GM18868 (cell line): Measurements from ENCODE around the gene ZNF335.
"Not testable (repeated sequence)": the region's sequence is repeated elsewhere in the genome, so short reads cannot be mapped to it uniquely, and the experiment has no call there.

Experiments used
- ATAC-seq: cut with Tn5 transposase; IDR thresholded peaks from one replicate; pipeline ENCODE4 v1.9.1; 2021; ENCODE audit warnings: mild to moderate bottlenecking, moderate library complexity; ENCODE audit not compliant: unreplicated experiment

ZNF335 gene

DNA sequence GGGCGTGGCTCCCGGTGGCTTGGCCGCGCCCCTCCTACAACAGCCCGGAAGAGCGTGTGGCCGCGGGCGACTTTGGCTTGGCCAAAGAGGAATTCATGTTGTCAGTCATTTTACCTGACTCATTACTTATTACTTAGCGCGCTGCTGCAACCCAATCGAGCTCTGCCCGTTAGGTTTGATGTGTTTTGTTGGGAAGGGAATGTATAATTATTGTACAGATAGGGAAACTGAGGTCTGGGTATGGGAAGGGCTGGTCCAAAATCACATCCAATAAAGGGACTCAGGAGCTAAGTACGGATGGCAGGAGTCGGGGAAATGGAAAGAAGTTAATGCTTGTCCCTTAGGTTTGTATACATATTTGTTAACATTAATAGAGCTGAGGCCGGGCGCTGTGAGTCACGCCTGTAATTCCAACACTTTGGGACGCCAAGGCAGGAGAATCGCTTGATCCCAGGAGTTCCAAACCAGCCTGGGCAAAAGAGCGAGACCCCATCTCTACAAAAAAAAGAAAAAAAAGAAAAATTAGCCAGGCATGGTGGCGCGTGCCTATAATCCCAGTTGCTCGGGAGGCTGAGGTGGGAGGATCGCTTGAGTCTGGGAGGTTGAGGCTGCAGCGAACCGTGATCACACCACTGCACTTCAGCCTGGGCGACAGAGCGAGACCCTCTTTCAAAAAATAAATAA, 639 bp upstream of the ZNF335 start:
- no peak for ATAC-seq

DNA sequence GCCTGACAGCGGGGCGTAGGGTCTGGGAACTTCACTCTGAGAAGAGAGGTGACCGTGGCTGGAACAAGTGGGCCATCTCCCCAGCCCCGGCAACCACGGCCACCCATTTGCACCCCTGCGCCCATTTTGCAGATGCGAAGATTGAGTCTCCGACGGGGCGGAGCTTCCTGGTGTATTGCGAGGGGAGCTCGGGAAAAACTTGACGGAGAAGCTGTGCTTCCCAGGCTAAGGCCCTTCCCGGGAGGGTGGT, 653 bp downstream of the ZNF335 start:
- ATAC-seq, result peak; percentile 26

DNA sequence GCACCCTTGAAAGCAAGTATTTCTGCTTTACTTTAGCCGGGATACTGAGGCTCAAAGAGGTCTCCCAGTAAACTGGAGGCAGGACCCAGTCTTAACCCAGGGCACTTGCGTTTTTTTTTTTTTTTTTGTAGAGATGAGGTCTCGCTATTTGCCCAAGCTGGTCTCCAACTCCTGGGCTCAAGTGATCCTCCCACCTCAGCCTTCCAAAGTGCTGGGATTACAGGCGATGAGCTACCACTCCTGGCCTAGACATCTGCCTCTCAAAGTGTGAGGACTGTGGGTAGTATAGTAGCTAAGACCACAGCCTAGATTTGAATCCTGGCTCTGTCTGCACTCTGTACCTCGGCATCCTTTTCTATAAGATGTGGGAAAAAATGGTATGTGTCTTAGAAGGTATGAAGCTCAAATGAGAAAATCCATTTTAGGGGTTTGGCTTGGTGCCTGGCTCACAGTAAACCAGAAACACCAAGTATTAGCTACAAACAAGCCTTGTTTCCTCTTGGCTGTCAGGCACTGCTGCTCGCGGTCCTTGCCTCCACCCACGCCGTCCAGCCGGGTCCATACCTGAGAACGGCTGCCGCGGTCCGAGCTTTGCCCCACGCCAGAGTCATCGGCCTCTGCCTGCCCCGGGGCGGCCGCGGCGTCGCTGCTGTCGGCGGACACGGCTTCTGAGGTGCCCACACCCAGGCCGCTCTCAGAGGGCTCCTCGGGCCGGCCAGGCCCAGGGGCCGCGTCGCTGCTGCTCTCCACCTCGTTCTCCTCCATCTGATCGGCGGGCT, 1.2 kb downstream of the ZNF335 start:
- ATAC-seq, result no peak

DNA sequence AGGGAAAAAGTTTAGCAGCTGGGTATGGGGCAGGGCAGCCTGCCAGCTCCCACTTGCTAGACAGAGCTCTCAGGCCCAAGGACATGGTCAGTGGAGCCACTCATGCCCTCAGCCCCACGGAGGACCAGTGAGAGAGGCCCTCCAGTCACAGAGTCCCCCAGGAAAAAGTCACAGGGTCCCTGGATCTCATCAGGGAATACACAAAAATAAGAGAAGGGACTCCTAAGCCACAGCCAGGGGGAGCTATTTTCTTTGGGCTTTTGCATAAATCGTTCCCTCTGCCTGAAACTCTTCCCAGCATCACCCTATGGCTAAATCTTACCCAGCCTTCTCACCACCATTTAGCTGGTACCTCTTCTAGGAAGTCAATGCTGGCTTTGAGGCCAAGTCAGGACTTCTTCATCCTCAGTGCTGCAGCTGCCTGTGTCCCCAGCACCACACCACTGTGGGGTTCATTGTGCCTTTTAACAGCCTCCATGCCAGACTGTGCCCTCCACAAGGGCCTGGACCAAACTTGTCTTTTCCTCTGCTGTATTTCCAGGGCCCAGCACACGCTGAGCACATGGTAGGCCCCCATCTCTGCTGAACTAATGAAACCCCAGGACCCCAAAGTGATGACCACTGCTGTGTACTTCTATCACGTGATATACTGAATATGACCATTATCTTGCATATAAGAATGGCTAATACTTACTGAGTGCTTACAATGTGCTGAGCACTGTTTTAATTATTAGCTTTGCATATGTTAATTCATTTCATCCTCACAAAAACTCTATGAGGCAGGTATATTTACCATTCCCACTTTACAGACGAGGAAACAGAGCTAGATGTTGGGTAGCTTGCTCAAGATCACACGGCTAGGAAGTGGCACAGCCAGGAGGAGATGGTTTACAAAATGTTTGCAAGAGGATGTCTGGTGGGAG, 2.0 kb downstream of the ZNF335 start:
- ATAC-seq, result no peak

DNA sequence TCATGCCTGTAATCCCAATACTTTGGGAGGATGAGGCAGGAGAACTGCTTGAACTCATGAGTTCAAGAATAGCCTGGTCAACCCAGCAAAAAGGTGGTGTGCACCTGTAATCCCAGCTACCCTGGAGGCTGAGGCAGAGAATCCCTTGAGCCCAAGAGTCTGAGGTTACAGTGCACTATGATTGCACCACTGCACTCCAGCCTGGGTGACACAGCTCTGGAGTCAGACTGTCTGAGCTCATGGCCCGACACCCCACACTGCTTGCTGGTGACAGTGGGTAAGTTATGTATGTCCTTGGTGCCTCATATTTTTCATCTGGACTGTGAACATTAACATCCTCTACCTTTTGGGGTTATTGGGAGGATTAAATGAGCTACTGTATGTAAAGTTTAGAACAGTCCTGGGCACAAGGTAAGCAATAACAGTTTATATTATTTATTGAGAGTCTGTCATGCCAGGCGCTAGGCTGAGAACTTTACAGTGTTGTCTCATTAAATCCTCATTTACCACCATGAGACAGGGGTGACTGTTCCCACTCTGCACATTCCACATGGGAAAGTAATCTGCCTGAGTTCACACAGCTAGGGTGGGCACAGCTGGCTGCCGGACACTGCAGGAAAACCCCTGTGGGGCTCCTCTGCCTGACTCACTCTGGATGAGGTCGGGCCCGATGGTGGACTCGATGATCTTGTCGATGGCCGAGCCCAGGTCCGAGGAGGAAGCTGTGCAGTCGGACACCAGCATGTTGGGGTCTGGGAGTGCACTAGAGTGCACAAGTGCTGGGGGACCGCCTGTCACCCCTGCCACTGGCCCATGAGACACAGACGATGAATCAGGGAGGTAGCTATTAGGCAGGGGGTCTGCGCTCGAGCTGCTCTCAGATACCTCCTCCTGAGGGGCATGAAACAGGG, 2.9 kb downstream of the ZNF335 start:
- no peak for ATAC-seq

DNA sequence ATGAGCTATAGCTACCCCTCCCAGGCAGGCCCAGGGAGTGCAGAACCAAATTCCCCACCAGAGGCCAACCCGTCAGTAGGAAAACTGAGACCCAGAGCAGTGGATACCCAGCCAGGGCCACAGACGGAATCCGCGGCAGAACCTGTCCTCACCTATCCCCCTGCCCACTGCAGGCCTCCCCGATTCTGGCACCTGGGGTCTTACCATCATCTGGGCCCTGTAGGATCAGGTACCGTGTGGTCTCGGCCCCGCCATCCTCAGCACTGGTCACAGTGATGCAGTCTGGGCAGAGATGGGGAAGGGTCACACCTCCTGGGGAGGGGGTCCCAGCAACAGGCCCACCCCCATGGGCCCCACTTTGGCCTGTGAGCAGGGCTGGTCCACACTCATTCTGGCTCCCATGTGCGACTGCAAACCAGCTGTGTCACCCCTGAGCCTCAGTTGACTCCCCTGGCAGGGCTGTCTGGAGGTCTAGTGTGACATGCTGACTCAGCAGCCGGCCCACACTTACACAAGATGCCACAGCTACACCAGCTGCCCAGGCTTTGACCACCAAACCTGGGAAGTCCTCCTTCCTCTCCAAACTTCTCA, 3.8 kb downstream of the ZNF335 start:
- no peak for ATAC-seq

DNA sequence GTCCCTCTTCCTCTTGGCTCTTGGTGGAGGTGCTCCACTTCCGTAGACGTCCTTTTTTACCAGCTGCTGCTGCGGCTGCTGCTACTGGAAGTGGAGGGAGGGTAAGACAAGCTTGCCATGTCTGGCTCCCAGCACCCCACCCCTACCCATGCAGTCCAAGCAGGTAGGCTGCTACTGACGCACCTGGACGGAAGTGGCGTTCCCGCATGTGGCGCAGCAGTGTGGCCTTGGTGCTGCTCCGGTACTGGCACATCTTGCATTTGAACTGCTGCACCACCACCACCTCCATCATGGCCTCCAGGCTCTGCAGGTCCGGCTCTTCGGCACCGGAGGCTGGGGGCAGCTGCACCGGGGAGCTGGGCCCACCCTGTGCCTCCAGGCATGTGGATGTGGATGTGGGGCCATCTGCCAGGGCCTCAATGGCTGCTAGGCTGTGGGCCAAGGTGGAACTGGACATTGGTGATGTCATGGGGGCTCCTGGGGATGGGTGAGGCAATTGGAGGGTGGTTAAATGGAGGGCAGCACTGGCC, 4.4 kb downstream of the ZNF335 start:
- no peak for ATAC-seq

DNA sequence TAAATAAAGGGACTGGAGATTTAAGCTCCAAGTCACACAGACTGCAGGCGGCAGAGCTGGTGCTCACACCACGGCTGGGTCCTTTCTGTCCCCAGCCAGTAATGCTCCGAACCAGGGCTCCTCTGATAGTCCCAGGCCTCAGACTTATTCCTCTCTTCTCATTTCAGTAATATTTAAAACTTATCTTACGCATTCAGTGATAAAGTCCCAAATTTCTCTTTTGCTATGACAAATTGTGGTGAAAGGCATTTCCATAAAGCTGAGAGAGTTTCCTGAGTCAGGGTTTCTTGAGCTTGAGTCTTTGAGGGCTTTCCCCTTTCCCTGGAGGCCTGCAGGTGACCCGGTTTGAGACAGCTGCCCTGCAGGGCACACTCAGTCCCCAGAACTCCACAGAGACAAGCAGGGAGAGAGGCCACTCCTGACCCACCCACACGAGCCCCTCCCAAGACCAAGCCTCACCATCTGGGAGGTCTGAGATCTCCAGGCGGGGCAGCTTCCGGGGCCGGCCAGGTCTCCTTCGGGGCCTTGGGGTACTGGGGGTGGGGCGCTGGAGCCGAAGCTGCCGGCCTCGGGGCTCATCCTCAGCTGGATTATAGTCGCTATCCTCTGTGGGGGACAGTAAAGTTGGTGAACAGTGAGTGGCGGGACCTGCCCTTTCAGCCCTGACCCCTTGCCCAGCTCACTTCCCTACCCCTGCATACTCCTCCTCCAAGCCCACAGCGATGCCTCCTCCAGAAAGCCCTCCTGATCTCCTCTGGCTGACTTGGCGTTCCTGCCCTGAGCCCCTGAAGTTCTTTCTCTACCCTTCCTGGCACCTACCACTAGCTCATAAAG, 6.6 kb downstream of the ZNF335 start:
- no peak for ATAC-seq

DNA sequence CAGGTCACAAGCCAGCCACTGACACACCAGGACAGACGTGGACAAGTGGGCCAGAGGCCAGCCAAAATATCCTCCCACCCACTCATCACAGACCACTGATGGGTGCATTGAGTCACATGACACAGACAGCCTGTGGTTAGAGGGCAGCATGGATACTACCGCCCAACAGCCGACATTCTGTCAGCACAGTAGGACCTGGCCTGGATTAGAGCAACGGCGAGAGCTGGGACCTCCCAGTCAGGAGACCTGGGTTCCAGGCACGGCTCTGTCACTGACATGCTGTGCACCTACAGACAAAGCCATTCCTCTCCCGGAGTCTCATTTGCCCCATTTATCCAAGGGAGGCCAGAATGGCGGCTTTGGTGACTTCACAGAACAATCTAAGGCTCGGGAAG, 8.0 kb downstream of the ZNF335 start:
- no peak for ATAC-seq

DNA sequence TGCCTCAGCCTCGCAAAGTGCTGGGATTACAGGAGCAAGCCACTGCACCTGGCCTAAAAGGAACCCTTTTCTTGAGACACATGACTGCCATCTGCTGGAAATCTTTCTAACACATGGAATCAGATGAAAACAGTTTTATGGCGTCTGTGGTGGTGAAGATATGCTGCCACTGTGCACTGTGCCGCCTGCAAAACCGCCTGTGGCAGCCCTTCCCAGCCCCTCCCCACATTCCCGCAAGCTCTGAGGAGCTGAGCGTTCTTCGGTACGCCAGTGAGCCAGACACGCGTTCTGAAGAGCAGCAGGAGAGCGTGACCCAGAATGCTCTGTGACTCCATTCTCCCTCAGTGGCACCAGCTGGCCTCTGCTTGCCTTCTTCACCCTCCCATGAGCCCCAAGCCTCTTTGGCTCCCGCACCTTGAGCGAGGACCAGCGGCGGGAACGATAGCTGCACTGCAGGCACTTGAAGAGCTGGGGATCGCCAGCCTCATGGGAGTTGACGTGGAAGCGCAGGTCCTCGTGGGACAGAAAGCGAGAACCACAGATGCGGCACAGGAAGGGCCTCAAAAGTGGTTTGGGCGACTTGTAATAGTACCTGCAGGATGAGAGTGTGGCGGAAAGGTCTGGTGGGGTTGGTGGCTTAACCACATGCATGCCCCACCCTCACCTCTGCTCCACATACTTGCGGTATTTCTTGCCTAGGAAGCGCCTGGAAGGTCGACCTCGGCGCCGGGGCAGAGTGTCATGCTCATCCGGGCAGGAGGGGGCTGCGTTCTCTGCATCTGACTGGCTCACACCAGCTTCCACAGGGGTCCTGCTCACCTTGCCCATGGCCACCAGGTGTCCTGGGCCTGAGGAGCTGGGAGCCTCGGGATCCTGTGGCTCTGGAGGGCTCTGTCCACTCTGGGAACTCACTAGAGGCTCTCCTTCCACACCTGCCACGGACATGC, 8.7 kb downstream of the ZNF335 start:
- ATAC-seq, result no peak

DNA sequence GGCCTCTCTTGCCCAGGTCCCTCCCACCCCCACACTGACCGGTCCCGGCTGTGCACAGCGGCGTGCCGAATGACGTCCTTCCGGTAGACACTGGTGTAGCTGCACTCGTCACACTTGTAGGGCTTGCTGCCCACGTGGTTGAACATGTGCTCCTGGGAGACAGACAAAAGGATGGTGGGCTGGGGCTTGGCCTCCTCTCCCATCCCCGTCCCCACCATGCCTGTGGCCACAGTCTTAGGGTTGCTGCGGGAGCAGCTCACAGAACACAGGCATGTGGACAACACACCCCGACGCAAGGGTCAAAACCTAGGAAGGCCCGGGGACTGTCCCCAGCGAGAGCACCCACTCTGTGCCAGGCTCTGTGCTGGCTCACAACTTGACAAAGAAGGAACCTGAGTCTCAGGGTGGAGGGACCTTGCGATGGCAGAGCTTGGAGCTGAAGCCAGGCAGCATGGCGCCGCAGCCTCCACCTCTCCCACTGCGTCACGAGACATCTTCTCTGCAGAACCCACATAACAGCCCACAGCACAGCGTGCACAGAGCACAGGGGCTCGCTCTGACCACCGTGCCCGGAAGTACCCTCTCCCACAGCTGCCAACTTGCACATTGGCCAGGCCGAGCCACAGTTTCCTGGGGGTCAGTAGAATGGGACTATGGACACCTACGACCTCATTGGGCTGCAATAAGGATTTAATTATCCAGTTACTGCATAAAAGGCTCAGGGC, 9.8 kb downstream of the ZNF335 start:
- no peak for ATAC-seq

DNA sequence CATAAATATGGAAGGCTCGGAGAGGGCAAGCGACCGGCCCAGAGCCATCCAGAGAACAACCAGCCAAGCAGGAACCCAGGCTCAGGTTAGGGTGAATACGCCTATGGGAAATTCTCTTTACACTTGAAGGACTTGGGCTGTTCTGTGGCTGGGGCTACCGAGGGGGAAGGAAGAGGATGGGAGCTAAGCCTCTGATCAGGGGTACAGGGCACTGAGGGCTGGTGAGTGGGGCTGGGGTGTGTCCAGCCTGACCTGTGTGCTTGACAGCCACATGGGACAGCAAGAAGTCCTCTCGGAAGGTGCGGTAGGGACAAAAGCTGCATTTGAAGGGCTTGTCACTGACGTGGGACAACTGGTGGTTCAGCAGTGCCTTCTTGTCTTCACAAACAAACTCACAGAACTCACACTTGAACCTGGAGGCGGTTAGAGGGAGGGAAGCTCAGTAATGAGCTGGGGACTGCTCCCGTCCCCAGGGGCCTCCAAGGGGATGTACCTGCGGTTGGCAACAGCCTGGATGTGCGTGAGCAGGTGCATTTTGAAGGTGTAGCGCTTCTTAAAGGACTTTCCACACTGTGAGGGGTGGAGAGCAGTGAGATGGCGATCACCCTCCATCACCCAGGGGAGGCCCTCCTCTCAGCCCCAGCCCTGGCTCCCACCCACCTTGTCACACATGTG, 11.9 kb downstream of the ZNF335 start:
- no peak for ATAC-seq

DNA sequence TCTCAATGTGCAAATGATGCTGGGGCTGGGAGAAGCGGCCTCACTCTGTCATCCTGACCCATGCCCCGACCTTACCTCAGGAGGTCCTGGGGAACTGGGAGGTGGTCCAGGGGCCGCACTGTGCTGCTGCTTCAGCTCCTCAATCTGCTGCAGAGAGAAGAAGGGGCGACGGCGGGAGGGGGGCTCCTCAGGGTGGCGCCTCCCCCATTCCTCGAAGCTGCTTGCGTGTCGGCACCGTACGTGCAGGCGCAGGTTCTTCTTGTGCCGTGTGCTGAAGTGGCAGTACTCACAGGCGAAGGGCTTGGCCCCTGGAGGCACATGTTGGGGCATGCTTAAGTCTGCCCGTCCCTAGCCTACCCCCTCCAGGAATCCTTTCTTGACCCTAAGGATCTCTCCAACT, 12.9 kb downstream of the ZNF335 start:
- ATAC-seq, result no peak

DNA sequence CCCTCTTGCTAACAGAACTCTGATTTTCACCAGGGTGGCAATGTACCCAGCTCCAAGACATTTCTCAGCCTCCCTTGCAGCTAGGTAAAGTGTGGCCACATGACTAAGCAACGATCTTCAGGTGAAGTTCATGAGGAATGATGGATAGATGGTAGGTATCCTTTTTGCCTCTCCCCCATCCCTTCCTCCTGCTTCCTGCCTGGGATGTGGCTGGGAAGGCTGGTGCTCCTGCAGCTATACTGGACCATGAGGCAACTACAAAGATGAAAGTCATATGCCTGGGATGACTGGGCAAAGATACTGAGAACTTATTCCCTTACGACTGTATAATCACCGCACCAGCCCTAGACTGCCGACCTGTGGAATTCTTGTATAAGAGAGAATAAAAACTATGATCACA, 13.4 kb downstream of the ZNF335 start:
- ATAC-seq, result no peak

DNA sequence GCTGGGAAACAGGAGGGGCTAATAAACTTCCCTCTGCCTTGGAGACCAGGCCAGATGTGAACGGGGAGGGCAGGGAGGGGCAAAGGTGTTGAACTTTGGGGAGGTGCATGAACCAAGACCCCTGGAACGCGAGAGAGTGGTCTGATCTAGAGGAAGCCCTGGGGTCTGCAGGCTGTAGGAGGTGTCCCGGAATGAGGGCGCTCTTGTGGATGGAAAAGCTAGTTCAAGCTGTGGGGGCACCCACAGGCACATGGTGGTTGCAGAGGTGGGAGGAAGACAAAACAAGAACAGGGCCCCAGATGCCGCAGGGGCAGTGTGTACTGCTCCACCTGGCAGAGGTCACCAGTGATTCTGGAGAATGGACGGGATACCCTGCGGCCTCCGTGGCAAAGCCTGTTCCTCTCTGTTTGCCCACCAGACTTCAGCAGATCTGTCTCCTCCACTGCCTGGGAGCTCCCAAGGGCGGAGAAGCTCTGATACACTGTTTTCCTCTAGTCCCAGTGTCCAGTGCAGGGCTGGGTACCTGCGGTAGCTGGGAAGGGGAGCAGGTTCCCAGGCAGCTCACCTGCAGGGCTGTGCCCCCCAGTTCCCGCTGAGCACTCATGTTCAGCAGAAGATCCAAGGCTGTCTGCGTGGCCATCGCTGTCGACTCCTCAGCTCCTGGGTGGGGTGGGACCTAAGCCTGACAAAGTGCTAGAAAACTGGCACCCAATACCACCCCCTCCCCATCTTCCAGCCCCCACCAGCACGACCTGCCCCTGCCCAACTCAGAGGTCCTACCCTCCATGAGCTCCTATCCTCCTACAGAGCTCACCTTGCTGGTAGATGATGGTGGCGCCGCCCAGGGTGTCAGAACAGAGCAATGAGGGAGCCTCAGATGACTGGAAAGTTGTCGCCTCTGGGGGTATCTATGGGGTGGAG, 14.7 kb downstream of the ZNF335 start:
- no peak for ATAC-seq

DNA sequence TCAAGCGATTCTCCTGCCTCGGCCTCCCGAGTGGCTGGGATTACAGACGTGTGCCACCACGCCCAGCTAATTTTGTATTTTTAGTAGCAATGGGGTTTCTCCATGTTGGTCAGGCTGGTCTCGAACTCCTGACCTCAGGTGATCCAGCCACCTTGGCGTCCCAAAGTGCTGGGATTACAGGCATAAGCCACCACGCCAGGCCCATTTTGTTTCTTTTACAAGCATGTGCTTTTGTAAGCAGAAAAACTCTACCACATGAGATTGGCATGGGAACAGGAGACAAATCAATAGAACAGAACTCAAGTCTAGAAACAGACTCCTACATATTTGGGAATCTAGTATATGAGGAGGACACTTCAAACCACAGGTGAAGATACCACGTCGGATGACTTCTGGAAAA, 15.7 kb downstream of the ZNF335 start:
- ATAC-seq, result not testable (repeated sequence)
